GM10847 (cell line): Measurements from ENCODE around the gene BOLA2B.

ENCODE experiments used
- POLR2A ChIP-seq: IDR thresholded peaks from 2 replicates; pipeline ENCODE4 v1.6.1; 2011; ENCODE audit not compliant: insufficient read length; ENCODE audit errors: extremely low read depth

Gene BOLA2B

GRCh38 chr16:30173054-30173453 is 20.4 kb downstream of the BOLA2B start:
- TF ChIP-seq POLR2A: no peak

- TF ChIP-seq POLR2A: no peak
Observed at GRCh38 chr16:30166202-30166902, 27.1 kb downstream of the BOLA2B start.

- TF ChIP-seq POLR2A: no peak
Observed at GRCh38 chr16:30163538-30163937, 29.9 kb downstream of the BOLA2B start.

GRCh38 chr16:30157214-30157613 is 36.3 kb downstream of the BOLA2B start:
- TF ChIP-seq POLR2A: no peak

DNA sequence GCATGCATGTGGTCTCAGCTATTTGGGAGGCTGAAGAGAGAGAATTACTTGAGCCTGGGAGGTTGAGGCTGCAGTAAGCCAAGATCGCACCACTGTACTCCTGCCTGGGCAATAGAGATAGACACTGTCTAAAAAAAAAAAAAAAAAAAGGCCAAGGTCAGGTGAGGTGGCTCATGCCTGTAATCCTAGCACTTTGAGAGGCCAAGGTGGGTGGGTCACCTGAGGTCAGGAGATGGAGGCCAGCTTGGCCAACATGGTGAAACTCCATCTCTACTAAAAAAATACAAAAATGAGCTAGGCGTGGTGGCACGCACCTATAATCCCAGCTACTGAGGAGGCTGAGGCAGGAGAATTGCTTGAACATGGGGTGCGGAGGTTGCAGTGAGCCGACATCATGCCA is 38.3 kb downstream of the BOLA2B start:
- no peak for TF ChIP-seq POLR2A

DNA sequence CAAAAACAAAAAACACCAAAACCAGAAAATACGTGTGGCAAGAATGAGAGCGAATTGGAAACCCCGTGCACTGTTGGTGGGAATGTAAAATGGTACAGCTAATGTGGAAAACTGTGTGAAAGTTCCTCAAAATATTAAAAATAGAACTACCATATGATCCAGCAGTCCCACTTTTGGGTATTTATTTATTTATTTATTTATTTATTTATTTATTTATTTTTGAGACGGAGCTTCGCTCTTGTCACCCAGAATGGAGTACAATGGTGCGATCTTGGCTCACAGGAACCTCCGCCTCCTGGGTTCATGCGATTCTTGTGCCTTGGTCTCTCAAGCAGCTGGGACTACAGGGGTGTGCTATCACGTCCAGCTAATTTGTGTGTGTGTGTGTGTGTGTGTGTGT is 40.9 kb downstream of the BOLA2B start:
- no peak for TF ChIP-seq POLR2A

- no peak for TF ChIP-seq POLR2A
Observed at GRCh38 chr16:30151091-30151490, 42.4 kb downstream of the BOLA2B start.

DNA sequence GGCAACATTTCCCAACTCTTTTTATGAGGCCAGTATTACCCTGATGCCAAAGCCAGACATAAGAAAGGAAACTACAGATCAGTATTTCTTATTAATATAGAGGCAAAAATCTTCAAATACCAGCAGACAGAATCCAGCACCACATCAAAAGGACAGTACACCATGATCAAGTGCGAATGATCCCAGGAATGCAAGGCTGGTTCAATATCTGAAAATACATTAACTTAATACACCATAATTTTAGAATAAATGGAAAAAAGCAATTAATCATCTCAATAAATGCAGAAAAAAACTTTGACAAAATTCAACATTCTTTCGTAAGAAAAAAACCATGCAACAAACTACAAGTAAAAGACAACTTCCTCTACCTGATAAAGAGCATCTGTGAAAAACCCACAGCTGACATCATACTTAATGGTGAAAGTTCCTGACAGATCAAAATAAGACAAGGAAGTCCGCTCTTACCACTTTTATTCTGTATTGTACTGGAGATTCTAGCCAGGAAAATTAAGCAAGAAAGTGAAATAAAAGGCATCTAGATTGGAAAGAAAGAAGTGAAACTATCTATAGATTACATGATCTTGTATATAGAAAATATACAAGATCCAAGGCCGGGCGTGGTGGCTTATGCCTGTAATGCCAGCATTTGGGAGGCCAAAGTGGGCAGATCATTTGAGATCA is 44.1 kb downstream of the BOLA2B start:
- TF ChIP-seq POLR2A: no peak

- TF ChIP-seq POLR2A: no peak
Observed at GRCh38 chr16:30147843-30148510, 45.5 kb downstream of the BOLA2B start.

DNA sequence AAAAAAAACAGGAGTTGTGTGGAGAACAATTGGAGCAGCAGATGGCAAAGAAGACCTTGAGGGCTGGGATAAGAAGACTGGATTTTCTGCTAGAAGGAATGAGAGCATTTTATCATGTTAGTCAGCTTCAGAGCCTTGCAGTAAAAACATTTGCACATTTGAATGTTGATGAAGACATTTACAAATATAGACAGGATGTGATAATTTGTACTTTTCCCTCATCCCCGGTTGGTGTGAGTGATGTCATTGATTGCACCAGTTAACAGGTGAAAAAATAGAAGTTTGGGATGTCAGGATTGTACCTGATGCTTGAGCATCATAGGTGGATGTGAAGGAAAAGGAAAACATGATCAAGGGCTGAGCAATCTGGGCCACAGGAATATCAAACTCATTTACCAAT is 47.8 kb downstream of the BOLA2B start:
- TF ChIP-seq POLR2A: no peak

DNA sequence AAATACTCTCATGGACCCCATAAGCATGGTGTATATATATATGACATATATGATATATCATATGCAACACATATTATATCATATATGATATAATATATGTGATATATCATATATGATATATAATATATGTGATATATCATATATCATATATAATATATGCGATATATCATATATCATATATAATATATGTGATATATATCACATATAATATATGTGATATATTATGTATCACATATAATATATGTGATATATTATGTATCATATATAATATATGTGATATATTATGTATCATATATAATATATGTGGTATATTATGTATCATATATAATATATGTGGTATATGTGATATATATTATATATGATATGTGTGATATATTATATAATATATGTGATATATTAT is 48.5 kb downstream of the BOLA2B start:
- TF ChIP-seq POLR2A: no peak

DNA sequence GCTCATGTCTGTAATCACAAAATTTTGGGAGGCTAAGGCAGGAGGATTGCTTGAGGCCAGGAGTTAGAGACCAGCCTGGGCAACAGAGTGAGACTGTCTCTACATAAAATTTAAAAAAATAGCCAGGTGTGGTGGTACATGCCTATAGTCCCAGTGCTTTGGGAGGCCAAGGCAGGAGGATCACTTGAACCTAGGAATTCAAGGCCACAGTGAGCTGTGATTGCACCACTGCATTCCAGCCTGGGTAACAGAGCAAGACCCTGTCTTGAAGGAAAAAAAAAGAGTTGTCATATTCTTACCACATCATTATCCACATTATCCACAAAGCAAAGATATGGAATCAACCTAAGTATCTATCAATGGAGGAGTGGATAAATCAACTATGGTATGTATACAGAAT is 49.4 kb downstream of the BOLA2B start:
- TF ChIP-seq POLR2A: no peak

GRCh38 chr16:30143347-30143702 is 50.1 kb downstream of the BOLA2B start:
- no peak for TF ChIP-seq POLR2A
